ENCODE measurements around the gene CACNA2D1.
A peak's percentile ranks its signal among the peaks of the same experiment; 100 is the strongest.

The CACNA2D1 gene

GRCh38 chr7:82005056-82005455 is 438.5 kb downstream of the CACNA2D1 start:
- DNase-seq (ENCODE audit: low spot score) (no peak), FAIRE-seq (no peak)

- no peak for DNase-seq (ENCODE audit: low spot score)
- peak; percentile 86 for FAIRE-seq
These were observed 450.4 kb downstream of the CACNA2D1 start for GRCh38 chr7:81993186-81993585.

GRCh38 chr7:81990395-81990794 is 453.2 kb downstream of the CACNA2D1 start:
- peak; percentile 73 for FAIRE-seq
- peak; percentile 57 for DNase-seq (ENCODE audit: low spot score)

GRCh38 chr7:81986723-81987470 is 456.7 kb downstream of the CACNA2D1 start:
- no peak for DNase-seq (ENCODE audit: low spot score)
- FAIRE-seq = no peak

GRCh38 chr7:81983406-81983805 is 460.2 kb downstream of the CACNA2D1 start:
- no peak for FAIRE-seq
- DNase-seq (ENCODE audit: low spot score) = no peak

- FAIRE-seq (no peak), DNase-seq (ENCODE audit: low spot score) (no peak)
These were observed 470.5 kb downstream of the CACNA2D1 start for GRCh38 chr7:81973117-81973516.

GRCh38 chr7:81960026-81960425 is 483.6 kb downstream of the CACNA2D1 start:
- FAIRE-seq = no peak
- no peak for DNase-seq (ENCODE audit: low spot score)

- no peak for FAIRE-seq
These were observed 486.1 kb downstream of the CACNA2D1 start for GRCh38 chr7:81957517-81957916.

GRCh38 chr7:81956520-81956919 is 487.1 kb downstream of the CACNA2D1 start:
- peak; percentile 32 for DNase-seq (ENCODE audit: low spot score)
- peak; percentile 74 for FAIRE-seq

More at GRCh38 chr7:81957517-81957916, 486.1 kb downstream of the CACNA2D1 start:
- DNase-seq (ENCODE audit: low spot score) = no peak

- DNase-seq (ENCODE audit: low spot score) (no peak), FAIRE-seq (no peak)
These were observed 494.3 kb downstream of the CACNA2D1 start for GRCh38 chr7:81949306-81949705.

GRCh38 chr7:81944058-81944457 is 499.5 kb downstream of the CACNA2D1 start:
- no peak for FAIRE-seq
- no peak for DNase-seq (ENCODE audit: low spot score)

- no peak for FAIRE-seq
- DNase-seq (ENCODE audit: low spot score) = no peak
These were observed 506.5 kb downstream of the CACNA2D1 start for GRCh38 chr7:81937091-81937490.

GRCh38 chr7:81934596-81935301 is 508.8 kb downstream of the CACNA2D1 start:
- no peak for FAIRE-seq
- DNase-seq (ENCODE audit: low spot score) = no peak

GRCh38 chr7:81932936-81933335 is 510.6 kb downstream of the CACNA2D1 start:
- no peak for FAIRE-seq
- no peak for DNase-seq (ENCODE audit: low spot score)

GRCh38 chr7:81929386-81929785 is 514.2 kb downstream of the CACNA2D1 start:
- no peak for FAIRE-seq

GRCh38 chr7:81926154-81926553 is 517.4 kb downstream of the CACNA2D1 start:
- DNase-seq (ENCODE audit: low spot score) (no peak), FAIRE-seq (no peak)

More at GRCh38 chr7:81929386-81929785, 514.2 kb downstream of the CACNA2D1 start:
- no peak for DNase-seq (ENCODE audit: low spot score)

GRCh38 chr7:81925530-81925929 is 518.0 kb downstream of the CACNA2D1 start:
- no peak for FAIRE-seq

GRCh38 chr7:81924494-81924893 is 519.1 kb downstream of the CACNA2D1 start:
- FAIRE-seq (no peak), DNase-seq (ENCODE audit: low spot score) (no peak)

More at GRCh38 chr7:81925530-81925929, 518.0 kb downstream of the CACNA2D1 start:
- no peak for DNase-seq (ENCODE audit: low spot score)

GRCh38 chr7:81919494-81919893 is 524.1 kb downstream of the CACNA2D1 start:
- no peak for FAIRE-seq
- DNase-seq (ENCODE audit: low spot score) = no peak

GRCh38 chr7:81908220-81908619 is 535.4 kb downstream of the CACNA2D1 start:
- no peak for DNase-seq (ENCODE audit: low spot score)
- no peak for FAIRE-seq

- FAIRE-seq = no peak
- DNase-seq (ENCODE audit: low spot score) = no peak
These were observed 540.5 kb downstream of the CACNA2D1 start for GRCh38 chr7:81903115-81903514.

- DNase-seq (ENCODE audit: low spot score) = no peak
These were observed 541.0 kb downstream of the CACNA2D1 start for GRCh38 chr7:81902536-81902935.

More at GRCh38 chr7:81902536-81902935, 541.0 kb downstream of the CACNA2D1 start:
- no peak for FAIRE-seq

Measured in RCC 7860 (cell line).